Dedifferentiated amniotic fluid mesenchymal stem cell (primary cell): Measurements from ENCODE around the gene CLEC20A.
"Not testable (repeated sequence)": the region's sequence is repeated elsewhere in the genome, so short reads cannot be mapped to it uniquely, and the experiment has no call there.

ENCODE experiments used
- DNase-seq: peaks from one replicate; pipeline ENCODE4 v3.0.0-alpha.2; 2016; ENCODE audit errors: extremely low spot score

CLEC20A gene

GRCh38 chr1:178529364-178530036 is 32.7 kb upstream of the CLEC20A start:
- no peak for DNase-seq

DNA sequence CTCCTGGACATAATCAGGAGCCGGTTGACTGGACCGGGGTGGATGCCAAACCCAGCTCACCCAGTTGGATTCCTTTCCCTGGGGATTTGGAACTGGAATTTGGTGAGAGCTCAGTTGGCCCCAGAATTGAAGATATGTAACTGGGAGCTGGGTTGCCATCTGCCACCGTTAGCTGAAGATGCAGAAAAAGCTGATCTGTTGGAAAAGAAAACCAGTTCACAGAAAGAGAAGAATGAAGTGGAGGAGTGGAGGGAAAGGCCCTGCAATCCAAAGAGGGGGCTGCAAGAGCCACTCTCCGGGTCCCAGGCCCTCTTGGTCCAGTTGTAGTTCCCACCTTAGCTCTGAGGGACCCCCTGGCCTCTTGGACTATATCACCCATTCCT is 32.2 kb upstream of the CLEC20A start:
- DNase-seq, result no peak

- DNase-seq, result no peak
Observed at GRCh38 chr1:178528228-178528952, 31.6 kb upstream of the CLEC20A start.

DNA sequence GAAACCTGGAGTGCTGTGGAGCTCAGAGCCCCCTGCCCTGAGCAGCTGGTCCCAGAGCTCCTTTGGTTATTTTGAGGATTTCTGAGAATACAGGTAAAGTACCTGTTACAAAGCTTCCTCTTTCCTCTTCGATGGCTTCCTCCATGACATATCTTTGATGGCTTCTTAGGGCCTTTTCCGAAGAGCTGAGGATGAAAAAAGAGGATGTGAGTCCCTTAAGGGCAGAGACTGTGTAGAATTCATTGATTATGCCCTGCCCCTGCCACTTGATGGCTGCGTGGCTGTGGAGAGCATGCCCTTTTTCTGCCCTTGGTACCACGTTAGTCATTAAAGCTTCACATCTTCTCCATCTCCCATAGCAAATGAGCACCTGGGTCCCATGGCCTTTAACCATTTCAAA is 30.4 kb upstream of the CLEC20A start:
- no peak for DNase-seq

- DNase-seq, result no peak
Observed at GRCh38 chr1:178521241-178521640, 24.5 kb upstream of the CLEC20A start.

DNA sequence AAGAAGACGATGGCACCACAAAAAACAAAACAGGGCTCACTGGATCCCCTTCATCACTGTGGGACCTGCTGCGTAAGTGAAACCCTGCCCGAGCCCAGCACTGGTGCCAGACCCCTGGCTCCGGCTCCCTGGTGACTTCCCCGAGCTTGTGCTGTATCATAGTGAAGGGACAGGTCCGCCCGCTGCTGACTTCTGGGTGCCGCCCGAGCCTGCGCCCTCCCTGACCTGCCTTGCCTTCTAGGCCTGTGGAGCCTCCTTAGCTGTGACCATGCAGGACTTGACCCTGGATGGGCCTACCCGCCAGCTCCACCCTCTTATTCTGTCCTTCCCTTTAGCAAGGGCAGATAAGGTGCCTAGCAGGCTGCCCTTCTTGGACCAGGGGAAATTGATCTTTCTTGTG is 24.0 kb upstream of the CLEC20A start:
- no peak for DNase-seq

GRCh38 chr1:178518894-178519293 is 22.1 kb upstream of the CLEC20A start:
- DNase-seq, result no peak

- no peak for DNase-seq
Observed at GRCh38 chr1:178516110-178516509, 19.3 kb upstream of the CLEC20A start.

GRCh38 chr1:178513278-178513983 is 16.7 kb upstream of the CLEC20A start:
- DNase-seq, result no peak

DNA sequence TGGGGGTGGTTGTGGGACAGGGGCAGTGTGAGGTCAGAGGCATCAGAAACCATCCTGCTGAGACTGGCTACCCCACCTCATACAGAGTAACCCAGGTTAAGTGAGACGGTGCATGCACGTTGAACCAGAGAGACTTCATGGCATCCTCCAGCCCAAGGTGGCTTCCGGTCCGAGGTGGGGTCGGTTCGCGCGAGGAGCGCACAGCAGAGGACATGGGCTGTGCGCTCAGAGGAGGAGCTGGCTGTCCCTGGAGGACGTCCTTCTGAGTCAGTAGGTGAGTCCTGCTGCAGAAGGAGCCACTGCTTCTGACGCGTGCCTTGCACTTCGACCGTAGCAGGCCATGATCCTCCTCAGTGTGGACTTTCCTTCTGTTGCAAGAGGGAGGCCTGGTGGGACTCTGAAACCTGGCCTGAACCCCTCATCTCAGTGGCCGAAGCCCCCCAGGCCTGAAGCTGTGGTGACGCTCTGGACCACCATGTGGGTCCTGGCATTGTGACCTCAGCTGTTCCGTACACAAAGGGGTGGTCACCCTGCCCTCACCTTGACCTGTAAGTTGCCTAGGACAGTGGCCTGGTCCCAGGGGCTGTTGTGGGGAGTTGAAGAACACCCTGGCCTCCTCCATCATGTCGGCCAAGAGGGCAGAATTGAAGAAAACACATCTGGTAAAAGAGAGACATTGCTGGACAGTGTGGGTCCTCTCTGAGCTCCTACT is 16.0 kb upstream of the CLEC20A start, which contains the start of gene TEX35:
Gene TEX35, plus strand, starts transcription at position 544 of the 712 bp plus-strand sequence. Its CDS starts 80 bp downstream, at position 624.
- DNase-seq, result no peak

DNA sequence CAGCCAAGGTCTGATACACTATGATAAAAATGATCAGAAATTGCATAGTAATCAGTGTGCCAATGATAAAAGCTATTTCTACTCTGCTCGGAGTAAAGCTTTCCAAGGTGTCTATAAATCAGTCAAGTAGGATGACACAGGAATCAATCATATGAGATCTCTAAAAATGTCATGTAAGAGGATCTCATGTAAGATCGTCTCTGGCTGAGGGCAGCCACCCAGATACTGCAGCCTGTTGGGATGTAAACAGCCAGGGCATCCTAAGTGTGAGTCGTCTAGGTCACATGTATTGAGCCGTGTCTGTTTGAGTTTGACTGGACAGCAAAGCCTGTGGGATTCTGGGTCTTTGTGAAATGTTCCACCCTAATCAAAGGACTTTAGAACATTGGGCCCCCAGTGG is 13.4 kb upstream of the CLEC20A start:
- DNase-seq, result no peak

DNA sequence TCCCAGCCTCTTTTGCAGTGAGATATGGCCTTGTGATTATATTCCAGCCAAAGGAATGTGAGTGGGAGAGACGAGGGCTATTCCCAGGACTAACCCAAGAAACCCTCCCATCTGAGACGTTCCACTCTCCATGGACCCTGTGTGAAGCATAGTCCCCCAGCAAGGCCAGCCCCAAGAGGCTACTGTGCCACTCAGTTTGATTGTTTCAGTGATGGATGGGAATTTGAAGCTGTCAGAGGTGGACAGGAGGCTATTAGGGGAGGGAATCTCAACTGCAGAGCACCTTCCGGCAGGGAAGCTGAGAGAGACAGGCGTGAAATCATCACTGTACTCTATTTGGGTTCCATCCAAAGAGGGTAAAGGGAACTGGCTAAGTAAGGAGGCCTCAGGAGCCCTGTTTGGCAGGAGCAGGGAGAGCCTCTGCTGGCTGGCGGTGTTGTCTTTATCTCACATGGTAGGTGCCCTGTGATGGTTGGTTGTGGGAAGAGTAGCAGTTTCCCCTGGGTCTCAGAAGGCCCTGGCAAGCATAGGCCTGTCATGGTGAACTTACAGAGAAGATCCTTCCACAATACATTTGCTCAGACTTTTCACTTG is 12.7 kb upstream of the CLEC20A start:
- no peak for DNase-seq

DNA sequence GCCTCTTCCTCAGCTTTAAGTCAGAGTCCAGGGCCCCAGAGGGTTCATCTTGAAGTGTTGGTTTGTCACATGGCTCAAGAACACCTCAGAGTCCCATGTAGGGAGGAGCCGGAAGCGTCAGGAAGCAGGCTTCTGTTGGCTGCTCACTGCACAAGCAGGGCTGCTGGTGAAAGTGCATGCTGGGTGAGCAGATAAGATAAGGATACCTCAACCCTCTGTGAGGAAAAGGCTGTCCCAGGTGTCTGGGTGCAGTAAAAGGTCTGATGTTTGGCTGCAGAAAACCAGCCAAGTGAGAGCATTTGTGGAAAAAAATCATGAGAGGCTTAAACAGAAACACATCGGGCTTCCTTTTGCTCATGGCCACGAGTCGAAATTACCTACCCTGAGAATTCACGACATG is 9.9 kb upstream of the CLEC20A start:
- no peak for DNase-seq

DNA sequence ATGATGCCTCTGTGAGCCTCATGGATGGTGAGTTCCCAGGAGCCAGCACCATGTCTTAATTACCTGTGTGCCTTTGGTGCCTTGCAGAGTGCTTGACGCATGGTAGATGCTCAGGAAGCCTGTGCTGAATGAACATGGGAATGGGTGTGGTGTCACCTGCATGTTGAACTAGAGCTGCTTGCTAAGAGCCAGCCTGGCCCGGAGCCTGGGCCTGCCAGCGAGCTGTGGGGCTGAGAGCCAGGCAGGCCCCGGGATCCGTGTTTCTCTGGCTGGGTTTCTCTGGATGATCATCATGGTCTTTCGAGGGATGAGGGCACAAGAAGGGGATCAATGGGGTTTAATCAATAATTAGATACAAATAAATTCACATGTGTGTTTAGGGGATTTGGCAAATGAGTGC is 9.4 kb upstream of the CLEC20A start:
- DNase-seq, result no peak

DNA sequence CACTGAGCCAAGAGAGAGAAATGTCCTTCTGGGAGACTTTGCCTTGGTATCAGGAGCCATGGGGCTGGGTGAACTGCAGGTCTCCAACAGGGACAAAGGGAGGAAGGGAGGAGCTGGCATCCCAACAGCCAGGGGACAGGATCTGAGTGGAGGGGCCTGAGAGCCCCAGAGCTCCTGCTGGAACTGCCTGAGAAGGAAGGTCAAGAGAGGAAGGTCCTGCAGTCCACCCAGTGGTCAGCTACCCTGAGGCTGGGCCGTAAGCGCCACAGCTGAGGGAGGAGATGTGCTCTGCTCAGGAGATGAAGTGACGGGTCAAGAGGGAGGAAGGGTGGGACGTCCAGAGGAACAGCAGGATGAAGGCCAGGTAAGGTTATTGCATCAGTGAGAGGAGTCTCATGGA is 7.5 kb upstream of the CLEC20A start:
- DNase-seq, result no peak

DNA sequence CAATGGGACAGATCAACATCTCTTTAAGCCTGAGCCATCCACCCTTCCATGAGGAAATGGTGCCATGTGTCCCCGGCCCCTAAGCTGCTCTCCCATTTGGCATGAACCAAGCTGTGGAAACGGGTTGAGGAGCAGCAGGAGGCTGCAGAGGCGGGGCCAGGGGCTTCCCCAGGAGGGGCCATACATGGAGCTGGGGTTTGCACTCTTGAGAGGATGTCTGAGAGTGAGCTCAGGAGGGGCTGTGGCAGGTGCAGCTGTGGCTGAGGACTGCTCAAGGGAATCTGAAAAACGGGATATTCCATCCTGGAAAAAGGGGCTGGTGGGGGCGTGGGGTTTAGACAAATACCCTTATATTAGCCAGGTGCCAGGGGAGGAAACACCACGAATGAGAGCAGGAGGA is 7.1 kb upstream of the CLEC20A start:
- no peak for DNase-seq

GRCh38 chr1:178503316-178503715 is 6.6 kb upstream of the CLEC20A start:
- not testable (repeated sequence) for DNase-seq

DNA sequence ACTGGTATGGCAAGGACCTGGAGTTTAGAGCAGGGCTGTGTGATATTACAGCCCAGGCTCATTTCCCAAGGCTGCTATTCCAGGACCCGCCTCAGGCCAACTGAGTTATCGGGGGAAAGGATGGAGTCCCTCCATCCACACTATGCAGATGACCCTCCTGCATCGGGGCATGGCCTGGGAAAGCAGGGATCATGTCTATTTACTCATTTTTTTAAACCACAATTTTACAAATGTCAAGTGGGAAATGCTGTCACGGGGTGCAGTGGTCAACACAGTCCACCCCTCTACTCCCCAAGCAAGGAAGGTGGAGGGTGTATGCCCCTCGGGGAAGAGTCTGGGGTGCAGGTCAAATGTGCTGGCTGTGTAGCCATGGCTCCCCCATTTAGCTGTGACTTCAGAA is 6.1 kb upstream of the CLEC20A start:
- no peak for DNase-seq

GRCh38 chr1:178502330-178502714 is 5.6 kb upstream of the CLEC20A start:
- DNase-seq, result no peak

- DNase-seq, result peak; percentile 62
Observed at GRCh38 chr1:178501705-178502329, 5.1 kb upstream of the CLEC20A start.

DNA sequence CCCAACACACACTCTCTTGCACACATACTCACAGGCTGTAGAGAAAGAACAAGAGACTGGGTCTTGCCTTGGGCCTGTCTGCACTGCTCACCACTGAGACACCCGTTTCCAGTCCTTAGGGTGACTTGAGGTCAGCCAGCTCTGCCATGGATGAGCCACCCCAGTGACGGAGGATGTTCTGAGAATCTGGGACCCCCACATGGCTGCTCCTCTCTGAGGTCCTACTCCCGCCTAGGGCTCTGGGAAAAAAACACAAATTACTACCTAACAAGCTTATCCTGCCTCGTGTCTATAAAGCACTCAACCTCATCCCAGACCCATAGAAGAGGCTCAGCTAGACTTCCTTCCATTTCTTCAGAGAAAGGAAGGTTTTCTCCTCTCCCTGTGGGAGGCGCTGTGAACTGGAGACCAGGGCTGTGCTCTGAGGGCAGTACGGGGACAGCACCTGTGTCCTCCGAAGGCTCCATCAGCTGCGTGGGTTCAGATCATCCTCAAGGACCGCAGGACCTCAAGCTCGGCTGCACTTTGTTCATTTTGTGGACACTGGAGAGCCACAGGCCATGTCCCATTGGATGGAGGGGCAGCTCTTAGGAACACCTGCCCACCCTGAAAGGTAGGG is 4.3 kb upstream of the CLEC20A start:
- DNase-seq, result no peak
